Pancreas (tissue), 10 donors: ENCODE data around the gene TMEM17. TPM values are rescaled to one million over a fixed set of nuclear protein-coding genes. Genes with fewer than 3 reads are reported as not detected.
A peak's percentile ranks its signal among the peaks of the same experiment; 100 is the strongest.

Experiments used
- ATAC-seq, 4 donors: fragments of 200-7000 bp; cut with Tn5 transposase; one replicate each; pipeline versions ENCODE4 v1.8.0 to v1.9.1; 2020; ENCODE audit warnings: mild to moderate bottlenecking in 4 of 4, moderate library complexity in 4 of 4
- DNase-seq, 6 donors: peaks; one replicate each; pipeline ENCODE4 v3.0.0-alpha.2; 2020
- FAIRE-seq: peaks from 2 replicates; lab custom pipeline; 2012; peaks lifted over from hg19 to GRCh38; lab: Jason Lieb, UNC
- H3K27ac ChIP-seq, 4 donors: fragments of 200-600 bp; sonication (generic); 1 replicate in 3 of 4; 2 replicates in 1 of 4; pipeline versions ENCODE4 v1.5.0 to v1.8.0; 2020
- H3K27me3 ChIP-seq, 4 donors: fragments of 200-600 bp; one replicate each; pipeline ENCODE4 v1.8.0; 2021
- H3K36me3 ChIP-seq, 3 donors: fragments of 200-600 bp; sonication (generic) in 1 of 3; one replicate each; pipeline versions ENCODE4 v1.5.0 to v1.8.0; 2020 to 2021
- H3K4me1 ChIP-seq, 3 donors: fragments of 200-600 bp; one replicate each; pipeline ENCODE4 v1.8.0; 2021
- H3K4me3 ChIP-seq, 4 donors: fragments of 200-600 bp; sonication (generic) in 2 of 4; one replicate each; pipeline versions ENCODE4 v1.5.0 to v1.8.0; 2020 to 2021
- H3K9me3 ChIP-seq, 4 donors: fragments of 200-600 bp; one replicate each; pipeline ENCODE4 v1.8.0; 2021
- CTCF ChIP-seq, 4 donors: fragments of 200-600 bp; sonication (generic) in 3 of 4; IDR thresholded peaks; one replicate each; pipeline versions ENCODE4 v1.5.0 to v1.8.0; 2021; ENCODE audit warnings: antibody characterized with exemption in 4 of 4
- WGBS, 2 donors: extraction: QIAGEN DNeasy Blood & Tissue Kit; methylation state at CpG; one replicate each; pipeline ENCODE4 v1.1.7; 2013; 5-methylcytosine and 5-hydroxymethylcytosine counted together
- intact Hi-C, 3 donors: fragments of 100-400 bp; cut with DNase I; formaldehyde crosslinking; loops; one replicate each; pipeline versions ENCODE4 v1.11.1 to v1.14.2; 2022
- polyA plus RNA-seq, 2 donors: library from polyadenylated mRNA; stranded (reverse); fragments of 200-250 nt; gene quantifications; one replicate each; pipeline ENCODE4 v1.2.3, GENCODE V29; 2013
- total RNA-seq, 6 donors: library from RNA; stranded (reverse); fragmentation: NEBNext Ultra II Directional in 4 of 6; extraction: Animal tissue kit (Norgen Biotek cat#: 25700) in 4 of 6; gene quantifications; one replicate each; pipeline versions ENCODE4 v1.2.1 to v1.2.4, GENCODE V29; 2021 to 2023
- donor health status: healthy with polysubstance abuse.
- donor health status: DM: no; HTN: no; CAD: no; lungs with moderate emphysema.
- donor health status: DM: no; HTN: no; CAD: no.
- donor health status: control.
- donor health status: control.
- donor health status: Bipolar disorder and iron deficiency.
- donor health status: DM: yes; HTN: yes; CAD: no.
- donor health status: DM: no; HTN: no; CAD: no.
- donor health status: DM: no; HTN: no; CAD: no.
- donor health status: DM: yes; HTN: yes; CAD: no.

The TMEM17 gene
- total and polyA plus RNA-seq, 8 donors, result 1.3 to 5.8 (median 2.4) TPM

DNA sequence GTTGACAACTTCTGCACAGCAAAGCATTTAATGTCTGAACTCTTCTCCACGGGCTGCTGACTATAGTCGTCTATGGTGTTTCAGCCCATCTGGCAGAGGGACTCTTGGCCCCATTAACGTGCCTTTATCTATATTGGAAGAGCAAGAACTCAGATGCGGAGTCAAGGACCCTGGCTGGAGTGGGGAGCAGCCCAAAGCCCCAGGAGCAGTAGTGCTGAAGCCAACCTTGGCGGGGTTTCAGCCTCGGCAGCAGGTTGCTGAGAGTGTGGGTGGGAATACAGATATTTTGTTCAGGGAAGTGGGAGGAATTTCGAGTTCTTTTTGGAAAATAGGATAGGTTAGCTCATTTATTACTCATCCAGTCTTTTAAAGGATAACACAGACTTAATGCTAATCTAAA, 34.2 kb downstream of the TMEM17 start:
- ATAC-seq (no peak), DNase-seq (no peak), FAIRE-seq (no peak)
- no peaks in the 10 kb centered on the region for H3K9me3 ChIP-seq
- H3K27me3 ChIP-seq, result no peaks in the 10 kb centered on the region
- no peak overlapping the region for H3K27ac ChIP-seq
- no peaks in the 10 kb centered on the region for H3K36me3 ChIP-seq
- intact Hi-C loops, result no loop called here
- TF ChIP-seq CTCF (IDR thresholded peaks at IDR 0.05), result no peak
- no peak overlapping the region for H3K4me3 ChIP-seq
- 72 to 78% methylated on average over 7 of the region's 7 CpGs for WGBS, 2 donors
- peaks cover 0 to 5% (median 0%) of the 10 kb centered on the region in 3 donors for H3K4me1 ChIP-seq

GRCh38 chr2:62471404-62471803, 34.6 kb downstream of the TMEM17 start:
- H3K9me3 ChIP-seq, result no peaks in the 10 kb centered on the region
- 78 to 87% methylated on average over 2 of the region's 2 CpGs for WGBS, 2 donors
- FAIRE-seq (no peak), ATAC-seq (no peak), DNase-seq (no peak)
- H3K4me3 ChIP-seq, result no peak overlapping the region
- H3K4me1 ChIP-seq, result peaks cover 0 to 5% (median 0%) of the 10 kb centered on the region in 3 donors
- no peak for TF ChIP-seq CTCF (IDR thresholded peaks at IDR 0.05)
- intact Hi-C loops, result no loop called here
- no peak overlapping the region for H3K27ac ChIP-seq
- H3K36me3 ChIP-seq, result no peaks in the 10 kb centered on the region
- H3K27me3 ChIP-seq, result no peaks in the 10 kb centered on the region

- DNase-seq (no peak), FAIRE-seq (no peak), ATAC-seq (no peak)
- H3K27ac ChIP-seq, result no peak overlapping the region
- H3K9me3 ChIP-seq, result no peaks in the 10 kb centered on the region
- 96 to 97% methylated on average over 2 of the region's 2 CpGs for WGBS, 2 donors
- H3K36me3 ChIP-seq, result no peaks in the 10 kb centered on the region
- H3K27me3 ChIP-seq, result no peaks in the 10 kb centered on the region
- intact Hi-C loops, result no loop called here
- TF ChIP-seq CTCF (IDR thresholded peaks at IDR 0.05), result no peak
- H3K4me1 ChIP-seq, result no peaks in the 10 kb centered on the region
- H3K4me3 ChIP-seq, result no peak overlapping the region
These were observed 36.4 kb downstream of the TMEM17 start for GRCh38 chr2:62469548-62469947.

DNA sequence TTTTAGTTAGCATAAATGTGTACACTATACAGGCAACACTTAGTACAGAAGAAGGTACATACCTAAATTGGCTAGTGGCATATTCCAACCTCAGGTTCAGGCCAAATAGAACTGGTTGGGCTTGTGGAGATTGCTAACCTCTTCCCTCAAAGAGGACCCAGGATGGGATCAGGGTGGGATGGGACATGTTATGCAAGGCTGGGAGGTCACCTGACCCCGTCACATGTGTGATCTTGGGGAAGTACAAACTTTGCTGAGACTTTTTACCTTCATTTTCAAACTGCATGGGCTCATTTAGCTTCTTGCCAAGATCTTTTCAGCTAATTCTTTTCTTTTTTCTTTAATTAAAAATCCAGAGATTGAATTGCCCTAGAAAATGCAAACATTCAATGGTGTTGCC, 36.9 kb downstream of the TMEM17 start:
- intact Hi-C loops, result no loop called here
- no peak for TF ChIP-seq CTCF (IDR thresholded peaks at IDR 0.05)
- ATAC-seq (no peak), DNase-seq (no peak), FAIRE-seq (no peak)
- no peak overlapping the region for H3K4me3 ChIP-seq
- no peaks in the 10 kb centered on the region for H3K4me1 ChIP-seq
- H3K27me3 ChIP-seq, result no peaks in the 10 kb centered on the region
- 90 to 97% methylated on average over 1 of the region's 1 CpG for WGBS, 2 donors
- H3K9me3 ChIP-seq, result no peaks in the 10 kb centered on the region
- H3K36me3 ChIP-seq, result no peaks in the 10 kb centered on the region
- H3K27ac ChIP-seq, result no peak overlapping the region

- Histone ChIP-seq H3K9me3 (no peaks in the 10 kb centered on the region), H3K4me3 (no peak overlapping the region), H3K36me3 (no peaks in the 10 kb centered on the region), H3K27ac (peak overlapping the region in 1 of 4 donors; percentile 28), H3K4me1 (no peaks in the 10 kb centered on the region), H3K27me3 (no peaks in the 10 kb centered on the region)
- ATAC-seq (peak in 3 of 4 donors; percentile 48 to 54 (median 50)), DNase-seq (no peak), FAIRE-seq (no peak)
- TF ChIP-seq CTCF (IDR thresholded peaks at IDR 0.05), result no peak
- intact Hi-C loops, result no loop called here
- WGBS, 2 donors, result 64 to 66% methylated on average over 8 of the region's 8 CpGs
These were observed 38.3 kb downstream of the TMEM17 start for GRCh38 chr2:62467475-62468321.
